ENCODE data around the gene ID2.
A peak's percentile ranks its signal among the peaks of the same experiment; 100 is the strongest.

ID2 gene

DNA sequence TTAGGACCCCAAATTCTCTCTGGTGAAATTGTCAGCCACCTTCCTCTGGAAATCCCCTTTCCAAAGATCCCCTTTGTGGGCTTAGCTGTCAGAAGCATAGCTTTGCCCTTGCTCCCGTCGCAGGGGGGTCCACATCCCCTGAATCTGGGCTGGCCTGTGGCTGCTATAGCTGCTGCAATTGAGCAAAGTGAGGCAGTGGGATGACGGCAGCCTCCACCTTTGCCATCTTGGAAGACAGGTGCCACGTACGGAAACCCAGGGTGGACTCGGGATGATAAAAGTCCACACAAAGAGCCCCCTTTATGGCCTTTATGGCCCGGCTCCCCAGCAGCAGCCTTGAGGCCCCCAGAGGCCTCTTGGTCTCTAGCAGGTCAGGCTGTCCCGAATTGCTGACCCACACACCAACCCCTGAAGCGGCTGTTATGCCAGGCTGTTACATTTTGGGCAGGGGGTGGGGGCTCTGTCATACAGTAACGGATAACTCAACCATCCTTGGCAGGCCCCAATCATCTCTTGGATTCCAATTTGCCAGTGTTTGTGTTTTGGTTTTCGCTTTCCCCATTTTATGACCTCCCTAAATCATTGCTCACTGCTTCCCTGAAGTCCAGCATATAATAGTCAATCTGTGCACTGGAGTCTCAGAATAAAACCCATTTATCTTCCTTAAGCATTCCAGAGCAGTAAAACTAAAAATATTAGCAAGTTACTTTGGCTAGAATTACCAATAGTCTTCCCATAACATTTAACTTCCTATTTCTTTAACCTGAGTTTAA is 33.2 kb upstream of the ID2 start:
- DNase-seq = no peak

DNA sequence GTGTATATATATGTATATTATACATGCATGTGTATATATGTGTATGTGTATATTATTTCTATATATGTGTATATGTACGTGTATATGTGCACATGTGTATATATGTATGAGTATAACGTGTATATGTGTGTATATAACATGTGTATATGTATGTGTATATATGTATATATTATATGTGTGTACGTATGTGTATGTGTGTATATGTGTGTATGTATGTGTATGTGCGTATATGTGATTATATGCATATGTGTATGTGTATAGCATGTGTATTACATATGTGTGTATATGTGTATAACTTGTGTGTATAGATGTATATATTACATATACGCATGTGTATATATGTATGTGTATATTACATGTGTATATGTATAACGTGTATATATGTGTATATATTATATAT is 32.1 kb upstream of the ID2 start:
- no peak for DNase-seq

DNA sequence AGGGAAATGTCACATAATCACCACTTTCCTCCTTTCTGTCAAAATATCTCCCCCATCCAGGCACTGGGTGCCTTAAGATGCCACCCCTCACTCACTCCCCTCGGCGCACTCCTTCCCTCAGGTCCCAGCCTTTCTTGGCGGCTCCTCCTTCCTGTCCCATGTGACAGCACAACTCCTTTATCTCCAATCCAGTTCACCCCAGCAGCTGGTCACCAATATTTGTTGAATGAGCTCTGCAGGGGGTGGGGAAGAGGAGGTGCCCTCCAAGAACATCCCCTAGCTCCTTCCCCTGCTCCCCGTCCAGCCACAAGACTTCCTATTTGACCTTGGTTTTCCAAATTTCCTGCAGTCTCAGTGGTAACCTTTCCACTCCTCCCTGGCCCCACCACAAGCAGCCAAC is 31.6 kb upstream of the ID2 start:
- no peak for DNase-seq

DNA sequence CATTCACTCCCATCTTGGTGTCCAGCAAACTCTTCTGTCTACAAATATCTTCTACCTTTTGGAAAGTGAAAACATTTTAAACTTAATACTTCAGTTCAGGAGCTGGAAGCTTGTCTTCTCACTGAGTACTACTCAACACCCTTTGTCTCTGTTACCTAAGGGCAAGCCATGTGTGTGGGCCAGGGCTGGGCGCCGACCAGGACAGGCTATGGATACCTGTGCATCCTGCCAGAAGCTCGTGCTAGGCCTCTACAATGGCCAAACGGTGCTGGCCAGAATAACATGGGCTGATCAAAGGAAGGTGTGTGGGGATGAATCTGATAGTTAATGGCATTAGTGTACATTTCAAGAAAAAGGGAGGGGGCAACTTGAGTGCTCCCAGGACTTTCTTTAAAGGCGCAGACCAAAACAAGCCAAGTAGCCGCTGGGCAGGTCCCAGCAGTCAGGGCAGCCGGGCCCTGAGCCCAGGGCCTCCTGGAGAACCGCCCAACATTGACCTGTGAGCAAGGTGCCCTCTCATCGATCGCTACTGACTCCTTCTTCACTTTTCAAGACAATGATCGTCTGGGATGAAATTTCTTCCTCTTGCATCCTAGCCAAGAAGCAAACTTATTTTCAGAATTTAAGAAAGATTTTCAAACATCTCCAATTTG is 29.0 kb upstream of the ID2 start:
- no peak for DNase-seq

DNA sequence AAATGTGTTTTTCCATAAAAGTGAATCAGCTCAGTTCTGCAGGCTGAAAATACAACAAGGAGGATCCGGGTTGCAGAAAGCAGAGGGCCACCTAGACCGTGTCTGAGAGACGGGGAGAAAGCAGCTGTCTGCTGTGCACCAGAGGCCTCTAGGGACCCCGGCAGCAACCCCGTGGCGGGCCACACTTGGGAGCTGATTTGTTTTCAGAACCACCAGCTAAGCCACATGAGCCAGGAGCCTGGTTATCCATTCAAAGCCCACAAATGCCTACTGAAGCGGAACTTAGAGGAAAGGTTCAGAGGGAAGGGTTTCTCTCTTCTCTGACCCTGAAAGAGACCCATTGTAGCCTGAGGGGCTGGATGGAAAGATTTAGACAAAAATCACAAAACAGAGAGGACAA is 28.4 kb upstream of the ID2 start:
- no peak for DNase-seq

DNA sequence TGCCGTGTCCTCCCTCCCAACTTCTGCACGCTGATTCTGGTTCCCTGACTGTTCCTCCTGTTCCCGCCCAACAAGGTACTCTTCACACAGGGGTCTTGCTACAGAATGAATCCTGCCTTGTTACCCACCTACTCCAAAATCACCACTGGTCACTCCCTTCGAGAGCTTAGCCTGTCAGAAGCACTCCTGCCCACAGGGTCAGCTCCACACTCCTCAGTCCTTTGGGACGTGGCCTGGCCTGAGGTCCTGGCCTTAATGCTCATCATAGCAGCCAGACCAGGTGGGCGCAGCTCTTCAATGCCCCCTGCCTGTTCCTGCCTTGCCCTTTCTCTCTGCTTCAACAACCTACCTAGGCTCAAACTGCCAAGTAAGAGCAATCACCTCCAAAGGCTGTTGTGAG is 27.8 kb upstream of the ID2 start:
- no peak for DNase-seq

DNA sequence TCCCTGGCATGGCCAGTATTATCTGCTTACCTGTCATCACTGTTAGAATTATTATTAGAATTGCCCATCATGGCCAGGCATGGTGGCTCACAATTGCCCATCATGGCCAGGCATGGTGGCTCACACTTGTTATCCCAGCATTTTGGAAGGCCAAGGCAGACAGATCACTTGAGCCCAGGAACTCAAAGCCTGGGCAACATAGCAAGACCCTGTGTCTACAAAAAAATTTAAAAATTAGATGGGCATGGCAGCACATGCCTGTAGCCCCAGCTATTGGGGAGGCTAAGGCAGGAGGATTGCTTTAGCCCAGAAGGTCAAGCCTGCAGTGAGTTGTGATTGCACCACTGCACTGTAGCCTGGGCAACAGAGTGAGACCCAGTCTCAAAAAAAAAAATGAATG is 27.4 kb upstream of the ID2 start:
- DNase-seq = no peak

DNA sequence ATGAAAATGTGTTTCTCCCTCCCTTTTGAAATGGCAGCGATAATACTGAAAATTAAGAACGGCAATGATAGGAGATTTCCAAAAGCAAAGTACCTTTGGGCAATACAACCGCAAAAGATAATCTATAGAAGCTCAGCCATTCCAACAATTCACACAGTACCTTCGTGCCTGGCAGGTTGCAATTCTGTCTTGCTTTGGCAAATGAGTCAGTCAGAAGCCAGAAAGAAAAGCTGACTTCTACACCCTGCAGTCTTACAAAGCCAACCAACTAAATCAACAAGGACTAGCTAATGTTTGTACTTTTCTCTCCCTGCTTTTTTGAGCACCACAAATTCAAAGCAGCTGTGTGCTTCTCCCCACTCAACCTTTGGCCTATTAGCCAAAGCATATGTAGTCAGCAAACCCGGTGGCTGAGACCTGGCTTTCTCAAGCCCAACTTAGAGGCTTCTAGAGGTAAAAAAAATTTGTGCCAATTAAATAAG is 25.7 kb upstream of the ID2 start:
- no peak for DNase-seq

DNA sequence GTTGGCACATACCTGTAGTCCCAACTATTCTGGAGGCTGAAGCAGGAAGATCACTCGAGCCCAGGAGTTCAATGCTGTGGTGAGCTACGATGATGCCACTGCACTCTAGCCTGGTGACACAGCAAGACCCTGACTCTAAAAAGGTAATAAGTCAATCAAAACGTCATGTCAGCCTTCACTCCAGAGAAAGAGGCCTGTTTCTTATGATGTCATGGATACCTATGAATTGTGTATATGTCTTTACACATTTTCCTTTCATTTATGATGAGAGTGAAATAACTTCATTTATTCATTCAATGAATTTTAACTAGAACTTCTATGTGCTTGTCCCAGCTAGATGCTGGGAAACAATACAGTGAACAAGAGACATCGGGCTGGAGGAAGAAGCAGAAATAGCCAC is 25.0 kb upstream of the ID2 start:
- DNase-seq = no peak

DNA sequence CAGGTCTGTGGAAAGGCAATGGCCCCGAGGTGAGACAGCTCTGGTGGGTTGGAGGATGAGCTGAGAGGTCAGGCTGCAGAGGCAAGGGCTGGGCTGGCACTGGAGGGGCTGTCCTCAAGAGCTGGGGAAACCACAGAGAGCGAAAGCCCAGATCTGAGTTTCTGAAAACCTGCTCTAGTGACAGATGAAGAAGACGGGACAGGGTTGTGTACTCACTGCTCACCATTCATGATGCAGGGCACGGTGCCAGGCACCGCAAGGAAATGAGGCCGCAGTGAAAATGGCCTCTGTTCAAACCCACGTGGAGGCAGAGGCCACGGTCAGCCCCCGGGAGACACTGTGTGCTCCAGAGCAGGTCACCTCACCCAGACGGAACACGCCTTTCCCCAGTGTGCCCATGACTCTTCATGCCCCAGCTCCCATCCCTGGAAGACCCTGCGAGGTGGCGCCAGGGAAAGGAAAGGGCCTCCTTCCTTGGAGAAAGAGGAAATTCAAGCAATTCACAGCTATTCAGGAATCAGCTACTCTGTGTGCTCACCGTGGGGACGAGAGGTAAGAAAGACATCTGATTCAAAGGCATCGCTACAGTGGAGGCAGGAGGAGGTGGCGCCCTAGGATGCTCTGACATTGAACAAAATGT is 24.3 kb upstream of the ID2 start:
- DNase-seq = no peak

DNA sequence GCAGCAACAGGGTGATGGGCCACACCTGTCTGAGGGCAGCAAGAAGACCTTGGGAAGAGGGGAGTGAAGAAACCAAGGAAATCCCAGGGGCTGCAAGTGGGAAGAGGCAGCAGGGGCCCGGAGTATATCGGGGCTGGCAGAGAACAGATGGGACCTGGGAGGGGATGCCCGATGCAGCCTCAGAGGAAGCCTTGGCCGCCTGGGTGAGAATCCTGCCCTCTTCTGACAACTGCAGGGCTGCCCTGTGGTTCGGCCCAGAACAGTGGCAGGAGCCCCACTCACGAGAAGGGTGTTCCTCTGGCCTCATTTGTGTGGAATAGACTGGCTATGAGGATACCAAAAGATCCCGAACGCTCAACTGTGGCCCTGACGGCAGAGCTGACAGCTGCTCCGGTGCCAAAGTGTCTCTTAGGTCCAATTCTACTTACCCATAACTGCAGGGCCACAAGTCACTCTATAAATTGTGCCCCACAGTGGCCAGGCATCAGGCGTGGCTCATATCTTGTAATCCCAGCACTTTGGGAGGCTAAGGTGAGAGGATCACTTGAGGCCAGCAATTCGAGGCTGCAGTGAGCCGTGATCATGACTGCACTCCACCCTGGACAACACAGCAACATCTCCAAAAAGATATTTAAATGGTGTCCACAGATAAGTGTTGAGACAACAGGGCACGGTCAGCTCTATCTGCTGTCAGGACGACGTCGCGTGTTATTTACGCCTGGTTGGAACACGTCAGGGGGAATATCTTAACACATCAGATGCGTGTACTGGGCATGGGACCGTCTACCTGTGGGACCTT is 23.6 kb upstream of the ID2 start:
- no peak for DNase-seq

DNA sequence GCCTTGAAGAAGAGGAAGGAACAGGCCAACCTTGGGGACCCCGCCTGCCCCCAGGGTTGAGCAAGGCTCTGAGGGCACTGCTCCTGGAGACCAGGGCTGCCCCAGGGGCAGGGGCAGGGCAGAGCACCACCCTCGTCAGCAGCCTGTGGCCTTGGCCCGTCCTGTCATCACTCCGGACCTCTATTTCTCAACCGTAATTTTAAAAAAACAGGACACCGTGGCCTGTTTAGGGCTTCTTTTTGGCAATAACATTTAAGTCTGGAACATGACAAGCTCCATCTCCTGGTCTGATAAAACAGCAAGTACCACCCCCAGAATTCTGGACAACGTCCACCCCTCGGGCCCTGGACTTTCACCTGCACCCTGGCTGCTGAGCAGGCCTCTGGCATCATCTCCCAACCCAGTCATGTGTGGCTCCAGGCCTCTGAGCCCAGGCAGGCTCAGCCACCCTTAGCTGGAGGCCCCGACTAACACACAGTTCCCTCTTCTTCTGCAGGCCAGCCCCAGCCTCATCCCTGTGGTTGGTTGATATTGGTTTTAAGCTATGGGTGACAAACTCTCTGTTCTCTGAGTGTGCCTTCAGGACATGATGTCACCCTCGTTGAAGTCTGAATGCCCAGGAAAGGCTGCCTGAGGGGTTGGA is 22.6 kb upstream of the ID2 start:
- DNase-seq = no peak

DNA sequence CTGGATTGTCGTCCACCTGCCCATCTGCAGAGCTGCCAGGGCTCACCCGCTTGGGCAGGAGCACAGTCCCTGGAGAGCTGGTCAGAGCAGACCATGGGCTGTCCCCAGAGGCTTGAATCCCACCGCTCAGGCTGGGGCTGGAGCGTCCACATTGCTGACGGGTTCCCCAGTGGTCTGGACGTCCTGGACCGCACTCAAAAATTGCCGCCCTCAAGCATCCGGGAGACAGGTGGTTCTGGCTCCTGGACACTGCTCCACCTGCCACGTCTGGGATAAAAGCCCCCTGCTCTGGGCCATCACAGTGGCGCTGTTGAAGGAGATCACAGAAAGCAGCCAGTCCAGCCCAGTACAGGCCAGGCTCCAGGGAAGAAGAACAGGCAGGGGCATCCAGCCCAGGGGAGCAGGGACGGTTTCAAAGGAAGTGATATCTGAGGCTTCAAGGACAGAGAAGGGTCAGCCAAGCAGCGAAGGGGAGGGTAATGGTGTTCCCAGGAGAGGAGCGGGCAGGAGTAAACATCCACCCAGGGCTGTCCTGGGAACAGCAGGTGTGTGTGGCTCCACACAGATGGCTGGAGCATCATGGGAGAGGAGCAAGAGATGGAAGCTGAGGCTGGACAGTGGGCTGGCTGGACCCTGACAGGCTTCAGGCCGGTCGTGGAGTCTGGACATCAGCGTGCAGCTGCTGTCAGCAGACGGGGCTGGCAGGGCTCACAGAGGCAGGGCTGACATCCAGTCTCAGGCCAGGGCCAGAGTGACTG is 21.9 kb upstream of the ID2 start:
- no peak for DNase-seq

DNA sequence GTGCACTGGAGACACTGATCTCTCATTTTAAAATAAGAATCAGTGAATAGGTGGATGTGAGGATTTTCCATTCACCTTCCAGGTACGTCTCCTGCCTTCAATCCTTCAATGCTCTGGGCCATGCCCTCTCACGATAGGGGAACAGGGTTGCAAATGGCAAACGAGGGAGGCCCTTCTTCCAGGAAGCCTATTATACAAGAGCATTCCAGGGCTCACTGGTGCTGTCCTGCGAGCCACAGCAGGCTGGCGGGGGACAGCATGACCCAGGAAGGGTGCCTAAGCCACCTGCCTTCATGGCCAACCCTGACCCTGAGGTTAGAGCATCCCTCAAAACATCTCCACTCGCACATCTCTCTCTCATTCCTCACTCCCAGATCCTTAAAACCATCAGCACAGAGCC is 20.6 kb upstream of the ID2 start:
- no peak for DNase-seq

DNA sequence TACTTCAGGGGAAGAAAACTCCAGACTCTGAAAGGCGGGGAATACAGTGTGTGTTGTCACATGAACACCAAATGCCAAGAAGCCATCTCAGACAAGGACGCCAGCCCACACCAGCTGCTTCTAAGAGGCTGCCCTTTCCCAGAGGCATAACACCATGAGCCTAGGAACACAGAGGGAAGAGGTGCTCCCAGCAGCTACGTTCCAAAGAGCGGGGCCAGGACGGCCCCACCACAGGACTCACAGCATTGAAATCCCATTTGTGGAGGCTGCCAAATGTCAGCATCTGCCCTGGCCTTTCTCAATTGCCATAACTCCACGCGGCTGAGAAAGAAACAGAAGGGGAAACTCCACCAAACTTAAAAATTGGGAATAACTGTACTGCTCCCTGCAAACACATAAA is 20.1 kb upstream of the ID2 start:
- DNase-seq = no peak

DNA sequence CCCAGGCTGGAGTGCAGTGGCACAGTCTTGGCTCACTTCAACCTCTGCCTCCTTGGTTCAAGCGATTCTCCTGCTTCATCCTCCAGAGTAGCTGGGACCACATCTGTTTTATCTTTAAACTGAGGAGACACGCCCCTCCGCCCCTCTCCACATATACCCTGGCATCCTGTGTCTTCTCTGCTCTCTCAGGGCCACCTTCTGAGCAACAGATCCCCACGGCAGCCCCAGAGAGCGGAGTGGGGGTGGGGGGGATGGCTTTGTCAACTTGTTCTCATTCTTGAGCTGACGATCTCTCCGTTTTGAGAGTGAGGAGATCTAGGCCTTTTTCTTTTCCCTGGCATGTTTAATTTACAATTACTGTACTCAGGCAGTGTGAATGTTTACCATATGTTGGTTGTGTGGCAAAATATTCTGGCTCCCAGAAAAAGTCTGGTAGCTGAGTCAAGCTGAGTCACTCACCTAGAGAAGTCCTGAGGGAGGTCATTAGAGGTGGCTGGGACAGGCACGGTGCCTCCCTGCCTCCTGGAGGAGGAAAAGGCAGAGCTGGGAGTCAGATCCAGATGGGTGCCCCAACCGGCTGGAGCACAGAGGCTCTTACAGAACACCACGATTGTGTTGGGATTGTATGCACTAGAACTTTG is 19.5 kb upstream of the ID2 start:
- no peak for DNase-seq

DNA sequence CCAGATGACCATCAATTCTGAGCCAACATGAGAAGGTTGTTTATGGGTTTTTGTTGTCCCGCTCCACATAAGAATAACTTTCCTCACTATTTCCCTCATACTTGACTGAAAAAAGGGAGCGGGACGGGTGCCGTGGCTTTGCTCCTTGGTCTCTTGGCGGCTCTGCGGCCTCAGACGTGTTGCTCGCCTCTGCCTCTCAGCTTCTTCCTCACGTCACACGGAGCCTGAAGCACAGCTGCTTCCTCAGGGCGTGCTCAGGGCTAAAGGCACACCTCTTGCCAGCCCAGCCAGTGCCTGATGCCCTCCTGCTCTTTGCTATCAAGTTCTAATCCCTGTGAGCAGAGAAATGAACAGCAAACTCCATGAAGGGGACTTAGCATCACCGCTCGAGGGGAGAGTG is 17.9 kb upstream of the ID2 start:
- peak in 1 of 2 donors; percentile 32 for DNase-seq

DNA sequence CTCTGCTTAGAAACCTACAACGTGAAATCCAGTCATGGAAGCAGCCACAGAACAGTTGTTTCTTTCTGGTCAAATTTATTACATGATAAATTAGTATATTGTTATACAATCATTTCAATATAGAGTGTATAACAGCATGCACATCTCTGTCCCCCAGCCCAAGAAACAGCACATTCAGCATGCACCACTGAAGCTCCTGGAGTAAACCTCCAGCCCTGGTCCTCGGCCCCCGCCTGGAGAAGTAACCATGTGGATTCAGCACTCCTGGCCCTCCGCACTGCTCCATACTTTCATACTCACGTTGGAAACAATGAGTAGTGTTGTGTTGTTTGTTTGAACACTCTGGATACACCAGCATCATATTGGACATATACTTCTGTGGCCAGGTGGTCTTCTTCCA is 15.3 kb upstream of the ID2 start:
- DNase-seq = no peak

DNA sequence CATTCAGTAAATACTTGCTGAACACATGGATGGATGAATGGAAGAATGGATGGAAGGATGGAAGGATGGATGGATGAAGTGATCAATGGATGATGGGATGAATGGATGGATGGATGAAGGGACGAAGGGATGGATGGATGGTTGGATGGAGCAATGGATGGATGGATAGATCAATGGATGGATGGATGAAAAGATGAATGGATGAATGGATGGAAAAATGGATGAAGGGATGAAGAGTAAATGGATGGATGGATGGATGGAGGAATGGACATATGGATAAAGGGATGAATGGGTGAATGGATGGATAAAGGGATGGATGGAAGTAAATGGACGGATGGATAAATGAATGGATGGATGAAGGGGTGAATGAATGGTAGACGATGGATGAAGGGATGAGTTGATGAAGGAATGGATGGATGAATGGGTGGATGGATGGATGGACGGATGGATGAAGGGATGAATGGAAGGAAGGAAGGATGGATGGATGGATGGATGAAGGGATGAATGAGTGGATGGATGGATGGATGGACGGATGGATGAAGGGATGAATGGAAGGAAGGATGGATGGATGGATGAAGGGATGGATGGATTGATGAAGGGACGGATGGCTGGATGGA is 13.9 kb upstream of the ID2 start:
- DNase-seq = no peak

DNA sequence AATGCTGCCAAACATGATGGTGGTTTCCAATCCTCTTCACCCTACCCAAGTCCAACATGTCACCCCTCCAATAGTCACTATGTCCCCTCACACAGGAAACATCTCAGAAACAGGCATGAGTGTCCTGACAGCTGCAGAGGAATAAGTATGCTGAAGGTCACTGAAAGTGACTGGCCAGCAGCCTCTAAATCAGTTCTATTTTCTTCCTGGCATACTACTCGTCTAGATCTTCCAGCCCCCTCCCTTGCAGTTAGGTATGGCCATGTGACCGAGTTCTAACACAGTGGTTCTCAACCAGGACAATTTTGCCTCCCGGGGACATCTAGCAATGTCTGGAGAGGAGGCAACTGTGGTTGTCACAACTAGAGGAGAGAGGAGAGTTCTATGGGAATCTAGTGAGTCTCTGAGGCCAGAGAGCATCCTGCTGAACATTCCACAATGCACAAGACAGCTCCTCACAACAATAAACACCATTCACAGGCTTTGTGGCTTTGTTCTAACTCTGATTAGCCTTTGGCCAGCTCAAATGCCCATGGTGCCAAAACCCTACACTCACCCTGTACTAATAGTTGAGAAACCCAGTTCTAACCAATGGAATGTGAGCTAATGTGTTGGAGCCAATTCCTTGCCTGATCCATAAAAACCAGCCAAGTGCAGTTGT is 12.6 kb upstream of the ID2 start:
- DNase-seq = no peak

DNA sequence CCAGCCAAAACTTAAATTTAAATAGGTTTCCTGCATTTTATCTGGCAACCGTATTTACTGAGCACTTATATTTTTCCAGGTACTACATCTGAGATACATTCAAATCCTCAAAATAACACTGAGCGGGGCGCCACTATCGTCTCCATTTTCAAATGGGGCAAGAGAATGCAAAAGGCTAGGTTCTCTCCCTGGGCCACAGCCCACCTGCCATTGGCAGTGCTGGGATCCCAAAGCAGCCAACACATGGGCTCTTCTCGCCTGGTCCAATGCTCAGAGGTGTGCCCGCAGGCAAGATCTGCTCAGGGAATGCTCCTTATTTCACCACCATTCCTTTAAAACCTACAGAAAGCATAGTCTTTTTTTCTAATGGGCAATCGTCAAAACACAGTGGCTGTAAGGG is 11.3 kb upstream of the ID2 start:
- DNase-seq = no peak
